Measurements from ENCODE around the gene MRLN. TPM values are rescaled to one million over a fixed set of nuclear protein-coding genes. Genes with fewer than 3 reads are reported as not detected.

Gene MRLN
- total RNA-seq, 2 experiments from 2014 or later, result 0.56 TPM; not detected in 1

DNA sequence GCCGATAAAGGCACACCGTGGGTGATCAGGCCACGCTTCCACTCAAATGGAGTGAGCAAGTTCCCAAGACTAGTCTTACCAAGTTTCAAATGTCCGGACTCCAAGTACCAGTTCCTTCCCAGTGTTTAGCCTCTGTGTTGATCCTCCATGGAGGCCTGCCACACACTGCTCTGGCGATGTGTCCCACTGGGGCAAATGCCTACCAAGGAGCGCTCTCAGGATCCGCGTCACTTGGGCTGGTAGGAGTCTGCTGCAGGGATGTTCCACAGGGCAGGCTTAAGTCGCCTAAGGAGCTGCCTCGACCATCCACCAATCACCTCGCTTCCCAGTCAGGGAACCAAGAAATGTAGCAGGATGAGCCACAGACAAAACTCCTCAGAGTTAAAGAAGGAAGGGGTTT is 17.4 kb upstream of the MRLN start:
- no peaks in the 10 kb centered on the region for H3K4me1 Mint-ChIP-seq (ENCODE audit: low read depth)
- no peaks in the 10 kb centered on the region for H3K27me3 ChIP-seq (ENCODE audit: control insufficient read depth in 1 of 2, insufficient read depth in 2 of 2, low read length in 2 of 2)
- no peak overlapping the region for H3K27ac Mint-ChIP-seq
- DNase-seq (no peak), ATAC-seq (ENCODE audit: poor library complexity) (no peak)
- H3K27me3 Mint-ChIP-seq, result no peaks in the 10 kb centered on the region
- H3K4me1 ChIP-seq (ENCODE audit: insufficient read depth, low read length), result no peaks in the 10 kb centered on the region
- no peaks in the 10 kb centered on the region for H3K9me3 Mint-ChIP-seq
- no peak overlapping the region for H3K4me3 ChIP-seq (ENCODE audit: low read length)
- ChIA-PET CTCF (no interaction called here), POLR2A (no interaction called here)
- intact Hi-C loops (cut with DNase I, micrococcal nuclease), result no loop called here
- no peak overlapping the region for H3K27ac ChIP-seq (ENCODE audit: low read depth in 1 of 2, low read length in 2 of 2)
- no peaks in the 10 kb centered on the region for H3K36me3 ChIP-seq (ENCODE audit: insufficient read depth, low read length)
- no peak overlapping the region for H3K4me3 Mint-ChIP-seq
- peaks cover 0 to 5% of the 10 kb centered on the region in 2 experiments for H3K9me3 ChIP-seq (ENCODE audit: control insufficient read depth in 1 of 2, insufficient read depth in 1 of 2, low read length in 2 of 2)
- no peaks in the 10 kb centered on the region for H3K36me3 Mint-ChIP-seq (ENCODE audit: low read depth)
- TF ChIP-seq, protein P1, sequence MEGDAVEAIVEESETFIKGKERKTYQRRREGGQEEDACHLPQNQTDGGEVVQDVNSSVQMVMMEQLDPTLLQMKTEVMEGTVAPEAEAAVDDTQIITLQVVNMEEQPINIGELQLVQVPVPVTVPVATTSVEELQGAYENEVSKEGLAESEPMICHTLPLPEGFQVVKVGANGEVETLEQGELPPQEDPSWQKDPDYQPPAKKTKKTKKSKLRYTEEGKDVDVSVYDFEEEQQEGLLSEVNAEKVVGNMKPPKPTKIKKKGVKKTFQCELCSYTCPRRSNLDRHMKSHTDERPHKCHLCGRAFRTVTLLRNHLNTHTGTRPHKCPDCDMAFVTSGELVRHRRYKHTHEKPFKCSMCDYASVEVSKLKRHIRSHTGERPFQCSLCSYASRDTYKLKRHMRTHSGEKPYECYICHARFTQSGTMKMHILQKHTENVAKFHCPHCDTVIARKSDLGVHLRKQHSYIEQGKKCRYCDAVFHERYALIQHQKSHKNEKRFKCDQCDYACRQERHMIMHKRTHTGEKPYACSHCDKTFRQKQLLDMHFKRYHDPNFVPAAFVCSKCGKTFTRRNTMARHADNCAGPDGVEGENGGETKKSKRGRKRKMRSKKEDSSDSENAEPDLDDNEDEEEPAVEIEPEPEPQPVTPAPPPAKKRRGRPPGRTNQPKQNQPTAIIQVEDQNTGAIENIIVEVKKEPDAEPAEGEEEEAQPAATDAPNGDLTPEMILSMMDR (IDR thresholded peaks at IDR 0.05), result no peak

DNA sequence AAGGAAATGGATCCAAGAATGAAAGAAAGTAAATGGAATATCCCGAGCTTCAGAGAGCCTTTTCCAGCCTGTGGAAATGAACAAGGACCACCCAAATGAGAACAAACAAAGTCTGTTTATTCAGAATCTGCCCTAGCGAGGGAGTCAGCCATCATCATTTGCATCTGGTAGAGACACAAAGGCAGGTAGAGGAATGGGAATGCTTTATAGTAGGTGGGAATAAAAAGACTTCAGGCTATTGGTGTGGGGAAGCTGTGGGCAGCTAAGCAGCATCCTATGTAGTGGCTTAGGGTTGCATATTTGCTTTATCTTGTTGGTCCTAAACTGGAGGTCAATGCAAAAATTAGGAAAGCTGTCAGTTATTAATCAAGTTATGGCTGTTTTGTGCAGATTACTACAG is 9.2 kb upstream of the MRLN start:
- H3K4me1 Mint-ChIP-seq (ENCODE audit: low read depth), result no peaks in the 10 kb centered on the region
- DNase-seq (no peak), ATAC-seq (ENCODE audit: poor library complexity) (no peak)
- TF ChIP-seq, protein P1 (IDR thresholded peaks at IDR 0.05), result no peak
- ChIA-PET POLR2A (no interaction called here), CTCF (no interaction called here)
- H3K36me3 Mint-ChIP-seq (ENCODE audit: low read depth), result no peaks in the 10 kb centered on the region
- H3K36me3 ChIP-seq (ENCODE audit: insufficient read depth, low read length), result no peaks in the 10 kb centered on the region
- H3K27me3 ChIP-seq (ENCODE audit: control insufficient read depth in 1 of 2, insufficient read depth in 2 of 2, low read length in 2 of 2), result no peaks in the 10 kb centered on the region
- intact Hi-C loops (cut with DNase I, micrococcal nuclease), result no loop called here
- H3K27me3 Mint-ChIP-seq, result no peaks in the 10 kb centered on the region
- no peaks in the 10 kb centered on the region for H3K4me1 ChIP-seq (ENCODE audit: insufficient read depth, low read length)
- H3K4me3 ChIP-seq (ENCODE audit: low read length), result no peak overlapping the region
- no peak overlapping the region for H3K27ac Mint-ChIP-seq
- no peaks in the 10 kb centered on the region for H3K9me3 Mint-ChIP-seq
- H3K9me3 ChIP-seq (ENCODE audit: control insufficient read depth in 1 of 2, insufficient read depth in 1 of 2, low read length in 2 of 2), result no peaks in the 10 kb centered on the region
- H3K4me3 Mint-ChIP-seq, result no peak overlapping the region
- H3K27ac ChIP-seq (ENCODE audit: low read depth in 1 of 2, low read length in 2 of 2), result no peak overlapping the region

DNA sequence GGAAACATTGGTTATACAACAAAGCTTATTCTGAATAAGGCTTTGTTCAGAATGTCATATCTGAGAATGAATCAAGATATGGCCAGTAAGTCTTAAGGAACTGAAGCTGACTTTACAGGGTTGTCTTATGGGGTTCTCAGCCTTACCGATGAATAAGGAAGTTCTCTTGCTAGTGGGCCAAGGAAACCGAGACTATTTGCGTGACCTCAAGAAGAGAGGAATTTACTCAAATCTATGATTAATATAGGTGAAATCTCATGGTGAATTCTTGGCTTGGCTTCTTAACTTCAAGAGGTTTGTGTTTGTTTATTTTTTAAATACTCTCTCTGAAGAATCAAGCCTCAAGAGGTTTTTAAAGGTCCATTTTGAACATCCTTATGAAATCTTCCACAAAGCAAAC is 4.7 kb upstream of the MRLN start:
- H3K27me3 Mint-ChIP-seq, result no peaks in the 10 kb centered on the region
- Histone ChIP-seq H3K27me3 (ENCODE audit: control insufficient read depth in 1 of 2, insufficient read depth in 2 of 2, low read length in 2 of 2) (no peaks in the 10 kb centered on the region), H3K9me3 (ENCODE audit: control insufficient read depth in 1 of 2, insufficient read depth in 1 of 2, low read length in 2 of 2) (no peaks in the 10 kb centered on the region), H3K4me1 (ENCODE audit: insufficient read depth, low read length) (no peaks in the 10 kb centered on the region), H3K4me3 (ENCODE audit: low read length) (no peak overlapping the region), H3K36me3 (ENCODE audit: insufficient read depth, low read length) (no peaks in the 10 kb centered on the region), H3K27ac (ENCODE audit: low read depth in 1 of 2, low read length in 2 of 2) (no peak overlapping the region)
- ATAC-seq (ENCODE audit: poor library complexity) (no peak), DNase-seq (no peak)
- no peak overlapping the region for H3K27ac Mint-ChIP-seq
- no peaks in the 10 kb centered on the region for H3K36me3 Mint-ChIP-seq (ENCODE audit: low read depth)
- no peaks in the 10 kb centered on the region for H3K4me1 Mint-ChIP-seq (ENCODE audit: low read depth)
- TF ChIP-seq, protein P1 (IDR thresholded peaks at IDR 0.05), result no peak
- intact Hi-C loops (cut with DNase I, micrococcal nuclease), result no loop called here
- H3K4me3 Mint-ChIP-seq, result no peak overlapping the region
- ChIA-PET CTCF (no interaction called here), POLR2A (no interaction called here)
- H3K9me3 Mint-ChIP-seq, result no peaks in the 10 kb centered on the region
